Measurements from ENCODE around the gene VCAM1. TPM values are rescaled to one million over a fixed set of nuclear protein-coding genes. Genes with fewer than 3 reads are reported as not detected.

Gene VCAM1
- total RNA-seq, 3 donors from 2014 or later: 8.5 to 12.3 (median 10.4) TPM

- Histone ChIP-seq H3K36me3 (no peaks in the 10 kb centered on the region), H3K4me1 (no peaks in the 10 kb centered on the region), H3K27me3 (no peaks in the 10 kb centered on the region), H3K4me3 (no peak overlapping the region), H3K27ac (no peak overlapping the region), H3K9me3 (no peaks in the 10 kb centered on the region)
- intact Hi-C loops (cut with DNase I; ENCODE audit: low total_unique reads): loop anchor here (2.0 kb wide), 1 partner anchor 43 kb away; no protein-coding TSS in a partner anchor
- TF ChIP-seq CTCF (IDR thresholded peaks at IDR 0.05) (no peak), POLR2AphosphoS5 (IDR thresholded peaks at IDR 0.05) (no peak), POLR2A (IDR thresholded peaks at IDR 0.05) (no peak)
- DNase-seq (ENCODE audit: low spot score in 2 of 2): no peak
Observed at GRCh38 chr1:100713626-100714025, 5.9 kb upstream of the VCAM1 start.

GRCh38 chr1:100714599-100714998, 4.9 kb upstream of the VCAM1 start:
- Histone ChIP-seq H3K9me3 (no peaks in the 10 kb centered on the region), H3K4me1 (no peaks in the 10 kb centered on the region), H3K27me3 (no peaks in the 10 kb centered on the region), H3K36me3 (no peaks in the 10 kb centered on the region), H3K4me3 (no peak overlapping the region), H3K27ac (no peak overlapping the region)
- no peak for TF ChIP-seq CTCF (IDR thresholded peaks at IDR 0.05)
- TF ChIP-seq POLR2A (IDR thresholded peaks at IDR 0.05): no peak
- TF ChIP-seq POLR2AphosphoS5 (IDR thresholded peaks at IDR 0.05): no peak
- intact Hi-C loops (cut with DNase I; ENCODE audit: low total_unique reads): loop anchor here (2.0 kb wide), 1 partner anchor 42 kb away; no protein-coding TSS in a partner anchor
- no peak for DNase-seq (ENCODE audit: low spot score in 2 of 2)

GRCh38 chr1:100717218-100717617, 2.3 kb upstream of the VCAM1 start:
- Histone ChIP-seq H3K4me1 (peaks cover 0 to 4% of the 10 kb centered on the region in 2 donors), H3K4me3 (no peak overlapping the region), H3K27ac (no peak overlapping the region), H3K36me3 (no peaks in the 10 kb centered on the region), H3K27me3 (no peaks in the 10 kb centered on the region), H3K9me3 (no peaks in the 10 kb centered on the region)
- intact Hi-C loops (cut with DNase I; ENCODE audit: low total_unique reads): no loop called here
- no peak for DNase-seq (ENCODE audit: low spot score in 2 of 2)
- no peak for TF ChIP-seq POLR2A (IDR thresholded peaks at IDR 0.05)
- TF ChIP-seq POLR2AphosphoS5 (IDR thresholded peaks at IDR 0.05): no peak
- no peak for TF ChIP-seq CTCF (IDR thresholded peaks at IDR 0.05)

- Histone ChIP-seq H3K4me1 (peaks cover 0 to 4% of the 10 kb centered on the region in 2 donors), H3K4me3 (no peak overlapping the region), H3K9me3 (no peaks in the 10 kb centered on the region), H3K27ac (no peak overlapping the region), H3K36me3 (no peaks in the 10 kb centered on the region), H3K27me3 (no peaks in the 10 kb centered on the region)
- DNase-seq (ENCODE audit: low spot score in 2 of 2): no peak
- intact Hi-C loops (cut with DNase I; ENCODE audit: low total_unique reads): no loop called here
- TF ChIP-seq CTCF (IDR thresholded peaks at IDR 0.05): no peak
- no peak for TF ChIP-seq POLR2AphosphoS5 (IDR thresholded peaks at IDR 0.05)
- TF ChIP-seq POLR2A (IDR thresholded peaks at IDR 0.05): no peak
Observed at GRCh38 chr1:100718581-100718980, 961 bp upstream of the VCAM1 start.

- Histone ChIP-seq H3K36me3 (no peaks in the 10 kb centered on the region), H3K27me3 (no peaks in the 10 kb centered on the region), H3K4me3 (peak overlapping the region in 2 of 3 donors; percentile 23 to 52), H3K4me1 (peaks cover 0 to 4% of the 10 kb centered on the region in 2 donors), H3K27ac (peak overlapping the region in 1 of 2 donors; percentile 59), H3K9me3 (no peaks in the 10 kb centered on the region)
- TF ChIP-seq CTCF (IDR thresholded peaks at IDR 0.05) (no peak), POLR2AphosphoS5 (IDR thresholded peaks at IDR 0.05) (no peak), POLR2A (IDR thresholded peaks at IDR 0.05) (no peak)
- DNase-seq (ENCODE audit: low spot score in 2 of 2): no peak
- intact Hi-C loops (cut with DNase I; ENCODE audit: low total_unique reads): no loop called here
Observed at GRCh38 chr1:100720101-100720500, 559 bp downstream of the VCAM1 start.

Measured in breast epithelium (tissue), 4 donors.